RWPE2 (cell line): ENCODE data around the gene OOSP4A.

Source experiments
- ATAC-seq: fragments of 200-7000 bp; cut with Tn5 transposase; 3 replicates; pipeline ENCODE4 v1.9.1; 2021; ENCODE audit warnings: low read depth
- DNase-seq: peaks from one replicate; pipeline ENCODE4 v3.0.0-alpha.2; 2020; ENCODE audit warnings: low spot score
- H3K27ac ChIP-seq: fragments of 450-650 bp; 2 replicates; pipeline ENCODE4 v1.5.1; 2017; ENCODE audit warnings: mild to moderate bottlenecking; ENCODE audit not compliant: poor library complexity, severe bottlenecking
- H3K27me3 ChIP-seq: fragments of 250-450 bp; sonication (Bioruptor Pico); 2 replicates; pipeline ENCODE4 v1.5.1; 2021; ENCODE audit warnings: mild to moderate bottlenecking, moderate library complexity; ENCODE audit not compliant: insufficient read depth, poor library complexity, severe bottlenecking
- H3K36me3 ChIP-seq: fragments of 250-450 bp; sonication (Bioruptor Pico); 2 replicates; pipeline ENCODE4 v1.5.1; 2020; ENCODE audit warnings: low read depth, mild to moderate bottlenecking, moderate library complexity
- H3K4me1 ChIP-seq: fragments of 250-450 bp; sonication (Bioruptor Pico); 2 replicates; pipeline ENCODE4 v1.5.1; 2021; ENCODE audit warnings: mild to moderate bottlenecking, moderate library complexity; ENCODE audit not compliant: insufficient read depth, poor library complexity, severe bottlenecking
- H3K4me3 ChIP-seq: fragments of 250-450 bp; sonication (Bioruptor Pico); 2 replicates; pipeline ENCODE4 v1.5.1; 2021; ENCODE audit warnings: mild to moderate bottlenecking, moderate library complexity; ENCODE audit not compliant: severe bottlenecking
- H3K9me3 ChIP-seq: fragments of 250-450 bp; sonication (Bioruptor Pico); 2 replicates; pipeline ENCODE4 v1.5.1; 2021; ENCODE audit warnings: mild to moderate bottlenecking, moderate library complexity; ENCODE audit not compliant: severe bottlenecking
- CTCF ChIP-seq: fragments of 450-650 bp; IDR thresholded peaks from one replicate; pipeline ENCODE4 v1.5.1; 2017; ENCODE audit warnings: mild to moderate bottlenecking, moderate library complexity; ENCODE audit not compliant: poor library complexity, severe bottlenecking

Gene OOSP4A

GRCh38 chr11:59963733-59964132, at the start of gene OOSP4A:
Gene OOSP4A, plus strand, starts transcription at chr11:59964033. Its CDS starts 0 bp downstream, at chr11:59964033.
- H3K4me3 ChIP-seq, result no peak within 1 kb of the TSS
- no peaks in the 10 kb centered on the region for H3K27me3 ChIP-seq
- TF ChIP-seq CTCF, result no peak
- H3K27ac ChIP-seq, result no peak within 1 kb of the TSS
- H3K9me3 ChIP-seq, result no peaks in the 10 kb centered on the region
- H3K36me3 ChIP-seq, result no peaks in the 10 kb centered on the region
- no peak for ATAC-seq
- H3K4me1 ChIP-seq, result no peaks in the 10 kb centered on the region
- DNase-seq, result no peak

GRCh38 chr11:59918480-59918879, 45.4 kb upstream of the OOSP4A start:
- no peaks in the 10 kb centered on the region for H3K4me1 ChIP-seq
- H3K27ac ChIP-seq, result no peak overlapping the region
- ATAC-seq (no peak), DNase-seq (no peak)
- H3K27me3 ChIP-seq, result no peaks in the 10 kb centered on the region
- no peak overlapping the region for H3K4me3 ChIP-seq
- H3K36me3 ChIP-seq, result no peaks in the 10 kb centered on the region
- TF ChIP-seq CTCF, result no peak
- no peaks in the 10 kb centered on the region for H3K9me3 ChIP-seq

DNA sequence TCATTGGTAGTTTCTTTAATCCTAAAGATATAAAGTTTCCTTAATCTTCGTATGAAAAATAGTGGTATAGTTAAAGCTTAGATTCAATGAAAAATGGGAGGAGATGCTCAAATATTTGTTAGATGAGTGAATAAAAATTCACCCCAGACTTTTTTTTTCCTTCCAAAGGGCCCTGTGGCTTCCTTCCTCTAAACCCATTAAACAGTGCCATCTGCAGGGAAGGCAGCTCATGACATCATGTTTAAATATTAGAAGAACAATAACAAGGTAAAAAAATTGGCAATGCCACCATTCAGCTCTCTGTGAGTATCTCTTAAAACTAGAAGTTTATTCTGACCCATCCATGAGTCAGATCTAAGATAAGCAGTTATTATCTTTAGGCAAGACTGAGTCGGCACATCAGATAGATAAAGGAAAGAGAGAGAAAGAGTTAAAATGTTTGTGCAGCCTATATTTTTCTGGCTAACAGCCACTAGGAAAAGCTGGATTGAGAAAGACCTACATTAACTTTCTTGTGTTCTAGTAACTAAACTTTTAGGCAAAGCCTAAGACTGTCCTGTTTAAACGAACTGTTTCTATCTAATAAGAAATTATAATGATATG, 44.7 kb upstream of the OOSP4A start:
- no peak for DNase-seq
- no peaks in the 10 kb centered on the region for H3K36me3 ChIP-seq
- ATAC-seq, result peak; percentile 66; the same call in 2 of the 3 replicates

DNA sequence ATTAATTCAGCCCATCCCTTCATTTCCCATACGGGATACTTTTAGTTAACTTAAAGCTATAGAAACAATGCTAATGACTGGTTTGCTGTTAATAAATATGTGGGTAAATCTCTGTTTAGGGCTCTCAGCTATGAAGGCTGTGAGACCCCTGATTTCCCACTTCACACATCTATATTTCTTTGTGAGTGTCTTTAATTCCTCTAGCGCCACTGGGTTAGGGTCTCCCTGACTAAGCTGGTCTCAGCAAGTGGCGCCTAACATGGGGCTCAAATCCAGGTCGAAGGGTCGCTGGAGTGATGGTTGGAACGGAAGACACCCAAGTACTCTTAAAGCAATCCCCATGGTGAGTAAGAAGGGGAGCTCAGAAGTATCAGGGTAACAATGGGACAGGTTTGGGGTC, 40.0 kb upstream of the OOSP4A start:
- no peaks in the 10 kb centered on the region for H3K4me1 ChIP-seq
- ATAC-seq (no peak), DNase-seq (no peak)
- H3K9me3 ChIP-seq, result peaks cover 2% of the 10 kb centered on the region
- no peaks in the 10 kb centered on the region for H3K27me3 ChIP-seq
- H3K36me3 ChIP-seq, result no peaks in the 10 kb centered on the region
- no peak for TF ChIP-seq CTCF
- no peak overlapping the region for H3K27ac ChIP-seq
- no peak overlapping the region for H3K4me3 ChIP-seq

More for the DNA sequence above, 44.7 kb upstream of the OOSP4A start:
- Histone ChIP-seq H3K9me3 (no peaks in the 10 kb centered on the region), H3K4me3 (no peak overlapping the region), H3K27me3 (no peaks in the 10 kb centered on the region), H3K27ac (no peak overlapping the region), H3K4me1 (no peaks in the 10 kb centered on the region)
- peak; percentile 82 for TF ChIP-seq CTCF

- H3K36me3 ChIP-seq, result no peaks in the 10 kb centered on the region
- H3K27ac ChIP-seq, result no peak overlapping the region
- H3K9me3 ChIP-seq, result no peaks in the 10 kb centered on the region
- no peaks in the 10 kb centered on the region for H3K27me3 ChIP-seq
- H3K4me1 ChIP-seq, result no peaks in the 10 kb centered on the region
- TF ChIP-seq CTCF, result no peak
- no peak overlapping the region for H3K4me3 ChIP-seq
- ATAC-seq, result no peak
- no peak for DNase-seq
These were observed 32.1 kb upstream of the OOSP4A start for GRCh38 chr11:59931688-59932087.
